ENCODE results near the gene TRABD2B. TPM values are rescaled to one million over a fixed set of nuclear protein-coding genes. Genes with fewer than 3 reads are reported as not detected.

Gene TRABD2B
- total RNA-seq, 4 donors from 2014 or later: 0.05 to 0.15 (median 0.12) TPM

DNA sequence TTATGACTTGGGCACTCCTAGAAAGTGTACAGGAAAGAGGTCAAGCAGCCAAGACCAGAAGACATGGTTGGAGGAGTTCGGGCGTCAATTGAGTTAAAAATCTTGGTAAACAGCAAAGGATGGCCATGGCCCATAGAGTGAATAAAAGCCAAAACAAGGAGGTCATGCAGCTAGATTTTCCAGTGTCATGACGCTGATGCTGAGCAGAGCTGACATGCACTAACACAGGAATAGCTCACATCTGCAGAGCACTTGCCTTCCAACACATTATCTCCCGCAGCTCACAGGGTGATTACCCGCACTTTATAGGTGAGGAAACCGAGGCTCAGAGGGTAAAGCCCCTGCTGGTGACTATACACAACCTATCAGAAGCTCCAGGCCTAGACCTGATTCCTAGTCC is 49.7 kb downstream of the TRABD2B start:
- in situ Hi-C loops (cut with MboI; ENCODE audit: low sequenced_read_pairs in 4 of 4) (no loop called here), intact Hi-C loops (cut with DNase I; ENCODE audit: low total_unique reads) (no loop called here)
- ATAC-seq (no peak), DNase-seq (no peak)
- Histone ChIP-seq H3K4me3 (no peak overlapping the region), H3K36me3 (no peaks in the 10 kb centered on the region), H3K27ac (no peak overlapping the region), H3K9me3 (no peaks in the 10 kb centered on the region), H3K4me1 (no peaks in the 10 kb centered on the region), H3K27me3 (no peaks in the 10 kb centered on the region)
- no peak for TF ChIP-seq POLR2A (IDR thresholded peaks at IDR 0.05)
- TF ChIP-seq CTCF (IDR thresholded peaks at IDR 0.05 in 4 of 5, conservative IDR thresholded peaks at IDR 0.05 in 1 of 5): no peak

GRCh38 chr1:47944561-47944960 is 52.6 kb downstream of the TRABD2B start:
- ATAC-seq: no peak
- no peak overlapping the region for H3K4me3 ChIP-seq
- H3K9me3 ChIP-seq: no peaks in the 10 kb centered on the region
- in situ Hi-C loops (cut with MboI; ENCODE audit: low sequenced_read_pairs in 4 of 4): no loop called here
- no peak for DNase-seq
- no peaks in the 10 kb centered on the region for H3K36me3 ChIP-seq
- no peak for TF ChIP-seq POLR2A (IDR thresholded peaks at IDR 0.05)
- no peak for TF ChIP-seq CTCF (IDR thresholded peaks at IDR 0.05 in 4 of 5, conservative IDR thresholded peaks at IDR 0.05 in 1 of 5)
- no peaks in the 10 kb centered on the region for H3K27me3 ChIP-seq
- H3K27ac ChIP-seq: no peak overlapping the region
- intact Hi-C loops (cut with DNase I; ENCODE audit: low total_unique reads): no loop called here
- no peaks in the 10 kb centered on the region for H3K4me1 ChIP-seq

DNA sequence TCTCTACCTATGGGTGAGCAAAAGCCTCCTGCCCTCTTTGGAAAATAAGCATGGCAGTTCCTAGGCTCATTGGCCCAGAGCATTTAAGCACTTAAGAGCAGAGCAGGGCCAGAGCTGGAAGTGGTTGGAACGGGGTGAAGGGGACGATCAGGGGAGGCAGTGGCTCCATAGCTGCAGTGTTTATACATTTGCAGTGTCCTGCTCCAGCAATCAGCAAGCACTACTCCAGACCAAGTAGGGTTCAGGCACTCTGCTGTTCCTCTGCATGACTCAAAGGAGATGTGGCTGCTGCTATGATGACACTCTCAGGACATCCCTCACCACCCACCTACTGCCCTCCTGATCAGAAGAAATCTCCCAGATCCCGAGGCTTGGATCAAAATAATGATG is 55.0 kb downstream of the TRABD2B start:
- no peaks in the 10 kb centered on the region for H3K4me1 ChIP-seq
- DNase-seq: no peak
- no peak for TF ChIP-seq CTCF (IDR thresholded peaks at IDR 0.05 in 4 of 5, conservative IDR thresholded peaks at IDR 0.05 in 1 of 5)
- no peak for TF ChIP-seq POLR2A (IDR thresholded peaks at IDR 0.05)
- H3K27me3 ChIP-seq: no peaks in the 10 kb centered on the region
- intact Hi-C loops (cut with DNase I; ENCODE audit: low total_unique reads) (no loop called here), in situ Hi-C loops (cut with MboI; ENCODE audit: low sequenced_read_pairs in 4 of 4) (no loop called here)
- H3K4me3 ChIP-seq: no peak overlapping the region
- H3K36me3 ChIP-seq: no peaks in the 10 kb centered on the region
- ATAC-seq: no peak
- H3K9me3 ChIP-seq: no peaks in the 10 kb centered on the region
- no peak overlapping the region for H3K27ac ChIP-seq

- ATAC-seq (no peak), DNase-seq (no peak)
- Histone ChIP-seq H3K27ac (no peak overlapping the region), H3K4me1 (no peaks in the 10 kb centered on the region), H3K9me3 (no peaks in the 10 kb centered on the region), H3K4me3 (no peak overlapping the region), H3K27me3 (no peaks in the 10 kb centered on the region), H3K36me3 (no peaks in the 10 kb centered on the region)
- intact Hi-C loops (cut with DNase I; ENCODE audit: low total_unique reads): no loop called here
- TF ChIP-seq POLR2A (IDR thresholded peaks at IDR 0.05) (no peak), CTCF (IDR thresholded peaks at IDR 0.05 in 4 of 5, conservative IDR thresholded peaks at IDR 0.05 in 1 of 5) (no peak)
- in situ Hi-C loops (cut with MboI; ENCODE audit: low sequenced_read_pairs in 4 of 4): no loop called here
These were observed 55.5 kb downstream of the TRABD2B start for GRCh38 chr1:47941609-47942239.

DNA sequence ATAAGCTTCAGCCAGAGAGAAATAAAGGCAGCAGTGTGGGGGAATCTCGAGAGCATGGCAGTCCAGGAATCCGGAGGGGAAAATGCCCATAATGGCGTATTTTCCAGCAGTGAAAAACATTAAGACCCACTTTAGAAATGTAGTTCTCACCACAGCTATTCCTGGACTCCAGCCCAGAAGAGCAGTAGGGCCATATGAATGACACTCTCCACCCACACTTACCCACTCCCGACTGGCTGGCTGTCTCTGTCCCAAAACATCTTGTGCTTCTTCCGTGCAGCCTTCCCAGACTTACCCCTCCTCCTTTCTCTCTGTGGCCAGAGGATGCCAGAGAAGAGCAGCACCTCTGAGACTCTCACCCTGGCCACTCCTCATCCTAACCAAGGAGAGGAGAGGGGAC is 56.4 kb downstream of the TRABD2B start:
- TF ChIP-seq CTCF (IDR thresholded peaks at IDR 0.05 in 4 of 5, conservative IDR thresholded peaks at IDR 0.05 in 1 of 5) (no peak), POLR2A (IDR thresholded peaks at IDR 0.05) (no peak)
- H3K9me3 ChIP-seq: no peaks in the 10 kb centered on the region
- peaks cover 0 to 5% of the 10 kb centered on the region in 2 donors for H3K4me1 ChIP-seq
- H3K36me3 ChIP-seq: no peaks in the 10 kb centered on the region
- no peak overlapping the region for H3K4me3 ChIP-seq
- no peak overlapping the region for H3K27ac ChIP-seq
- in situ Hi-C loops (cut with MboI; ENCODE audit: low sequenced_read_pairs in 4 of 4) (no loop called here), intact Hi-C loops (cut with DNase I; ENCODE audit: low total_unique reads) (no loop called here)
- ATAC-seq (no peak), DNase-seq (no peak)
- no peaks in the 10 kb centered on the region for H3K27me3 ChIP-seq
